AG04450 (cell line): ENCODE measurements around the gene C20orf144. TPM values are rescaled to one million over a fixed set of nuclear protein-coding genes. Genes with fewer than 3 reads are reported as not detected.

Experiments
- CTCF ChIA-PET: fragments of 300-600, 350-600 bp; formaldehyde crosslinking; extraction: SDS; loops from one replicate; lab custom pipeline; 2022; ENCODE audit warnings: antibody characterized with exemption, inconsistent platforms; lab: Charles Lee
- POLR2A ChIA-PET: fragments of 350-600 bp; formaldehyde crosslinking; extraction: SDS; loops from one replicate; lab custom pipeline; 2021; ENCODE audit warnings: antibody characterized with exemption, inconsistent platforms; lab: Yijun Ruan, JAX
- DNase-seq: peaks from one replicate; pipeline ENCODE4 v3.0.0-alpha.2; 2011; ENCODE audit warnings: low read depth, low spot score
- H3K27ac ChIP-seq: one replicate; pipeline ENCODE4 v1.5.1; 2012; ENCODE audit warnings: low read depth, low read length, control low read depth
- H3K27me3 ChIP-seq: one replicate; pipeline ENCODE4 v1.6.0; 2012; ENCODE audit warnings: low read length; ENCODE audit not compliant: control insufficient read depth, insufficient read depth
- H3K4me3 ChIP-seq: 2 replicates; pipeline ENCODE4 v1.5.1; 2011; ENCODE audit warnings: mild to moderate bottlenecking, low read depth, low read length, control low read depth
- H3K9me3 ChIP-seq: 2 replicates; pipeline ENCODE4 v1.5.1; 2012; ENCODE audit warnings: low read length; ENCODE audit not compliant: control insufficient read depth, insufficient read depth
- CTCF ChIP-seq: IDR thresholded peaks from 2 replicates; pipeline ENCODE4 v1.5.1; 2011; ENCODE audit warnings: low read depth, low read length, control low read depth, inconsistent platforms
- polyA plus RNA-seq: library from polyadenylated mRNA; depleted of rRNA; stranded (reverse); fragments of >200 nt; gene quantifications from 2 replicates; pipeline ENCODE4 v1.2.3, GENCODE V29; 2011

The C20orf144 gene
- polyA plus RNA-seq, 1 experiment, result 0.14 TPM

- no peak for TF ChIP-seq CTCF
- POLR2A ChIA-PET, result interaction anchor here (1.4 kb wide), 1 partner anchor 12 kb away, joined by 3 read pairs; no protein-coding TSS in a partner anchor
Measured at GRCh38 chr20:33656010-33656782, 5.9 kb upstream of the C20orf144 start.

GRCh38 chr20:33656783-33657703 lies 5.1 kb upstream of the C20orf144 start:
- DNase-seq, result no peak
- H3K27me3 ChIP-seq, result no peaks in the 10 kb centered on the region
- no peaks in the 10 kb centered on the region; the same call in 1 of the 2 replicates for H3K9me3 ChIP-seq
- no peak overlapping the region for H3K27ac ChIP-seq
- TF ChIP-seq CTCF, result no peak
- no peak overlapping the region for H3K4me3 ChIP-seq
- ChIA-PET POLR2A (interaction anchor here (1.4 kb wide), 1 partner anchor 11 kb away, joined by 3 read pairs; no protein-coding TSS in a partner anchor), CTCF (no interaction called here)

More at GRCh38 chr20:33656010-33656782, 5.9 kb upstream of the C20orf144 start:
- Histone ChIP-seq H3K9me3 (no peaks in the 10 kb centered on the region; the same call in 1 of the 2 replicates), H3K4me3 (no peak overlapping the region), H3K27ac (no peak overlapping the region), H3K27me3 (no peaks in the 10 kb centered on the region)
- CTCF ChIA-PET, result interaction anchor here (2.8 kb wide), 1 partner anchor 199 kb away, joined by 11 read pairs; no protein-coding TSS in a partner anchor
- no peak for DNase-seq

- no peak overlapping the region for H3K27ac ChIP-seq
- H3K4me3 ChIP-seq, result no peak overlapping the region
- no peak for TF ChIP-seq CTCF
- ChIA-PET CTCF (no interaction called here), POLR2A (no interaction called here)
- H3K9me3 ChIP-seq, result no peaks in the 10 kb centered on the region; the same call in 1 of the 2 replicates
- no peaks in the 10 kb centered on the region for H3K27me3 ChIP-seq
- no peak for DNase-seq
Measured at GRCh38 chr20:33657704-33658095, 4.4 kb upstream of the C20orf144 start.

GRCh38 chr20:33658510-33658909 lies 3.6 kb upstream of the C20orf144 start:
- no peak overlapping the region for H3K4me3 ChIP-seq
- ChIA-PET CTCF (no interaction called here), POLR2A (no interaction called here)
- no peaks in the 10 kb centered on the region for H3K27me3 ChIP-seq
- DNase-seq, result no peak
- TF ChIP-seq CTCF, result no peak
- no peaks in the 10 kb centered on the region; the same call in 1 of the 2 replicates for H3K9me3 ChIP-seq
- no peak overlapping the region for H3K27ac ChIP-seq
